ENCODE data around the gene PANK4.

GRCh38 chr1:2508180-2508579, 18.2 kb downstream of the PANK4 start:
- TF ChIP-seq CTCF (IDR thresholded peaks at IDR 0.05) (no peak), POLR2AphosphoS5 (IDR thresholded peaks at IDR 0.05) (peak in 1 of 2 donors; percentile 4), EP300 (IDR thresholded peaks at IDR 0.05) (no peak)

All from esophagus muscularis mucosa (tissue), 4 donors.